Vagina (tissue), 2 donors: ENCODE measurements around the gene ASH1L. TPM values are rescaled to one million over a fixed set of nuclear protein-coding genes. Genes with fewer than 3 reads are reported as not detected.
A peak's percentile ranks its signal among the peaks of the same experiment; 100 is the strongest.
"Not testable (repeated sequence)": the region's sequence is repeated elsewhere in the genome, so short reads cannot be mapped to it uniquely, and the experiment has no call there.

Source experiments
- DNase-seq, 2 donors: peaks; one replicate each; pipeline ENCODE4 v3.0.0-alpha.2; 2017; ENCODE audit errors: extremely low spot score in 2 of 2
- H3K27ac ChIP-seq: fragments of 200-600 bp; sonication (generic); one replicate; pipeline ENCODE4 v1.5.1; 2019
- H3K27me3 ChIP-seq: fragments of 200-600 bp; sonication (generic); one replicate; pipeline ENCODE4 v1.5.1; 2019
- H3K36me3 ChIP-seq, 2 donors: fragments of 200-600 bp; sonication (generic); one replicate each; pipeline ENCODE4 v1.5.1; 2017 to 2019
- H3K4me1 ChIP-seq: fragments of 200-600 bp; sonication (generic); one replicate; pipeline ENCODE4 v1.5.1; 2019
- H3K4me3 ChIP-seq, 2 donors: fragments of 200-600 bp; sonication (generic); 1 replicate in 1 of 2; 2 replicates in 1 of 2; pipeline ENCODE4 v1.5.1; 2016 to 2019
- H3K9me3 ChIP-seq: fragments of 200-600 bp; sonication (generic); one replicate; pipeline ENCODE4 v1.5.1; 2019
- POLR2A ChIP-seq, 2 donors: fragments of 450-650 bp; IDR thresholded peaks; one replicate each; pipeline ENCODE4 v1.6.1; 2017; ENCODE audit warnings: antibody characterized with exemption in 2 of 2, mild to moderate bottlenecking in 2 of 2, moderate library complexity in 2 of 2
- POLR2AphosphoS5 ChIP-seq, 2 donors: sonication (generic); formaldehyde crosslinking; IDR thresholded peaks; one replicate each; pipeline ENCODE4 v1.9.0; 2017; ENCODE audit warnings: antibody characterized with exemption in 2 of 2, mild to moderate bottlenecking in 2 of 2, low read depth in 1 of 2; ENCODE audit not compliant: insufficient read depth in 1 of 2
- intact Hi-C: fragments of 100-400 bp; cut with DNase I; formaldehyde crosslinking; loops from one replicate; pipeline ENCODE4 v1.15.1; 2023
- total RNA-seq: library from RNA; depleted of rRNA; stranded (reverse); fragments of >200 nt; gene quantifications from one replicate; pipeline ENCODE4 v1.2.3, GENCODE V29; 2016
- TF ChIP-seq, protein P1 (sequence below), 3 experiments: fragments of 450-650 bp in 2 of 3; fragments of 200-600 bp in 1 of 3; sonication (generic) in 1 of 3; IDR thresholded peaks; one replicate each; pipeline ENCODE4 v1.5.1; 2017 to 2019; ENCODE audit warnings: antibody characterized with exemption in 3 of 3, mild to moderate bottlenecking in 2 of 3, moderate library complexity in 2 of 3

Gene ASH1L
- total RNA-seq, 1 donor from 2014 or later = 74.9 TPM

DNA sequence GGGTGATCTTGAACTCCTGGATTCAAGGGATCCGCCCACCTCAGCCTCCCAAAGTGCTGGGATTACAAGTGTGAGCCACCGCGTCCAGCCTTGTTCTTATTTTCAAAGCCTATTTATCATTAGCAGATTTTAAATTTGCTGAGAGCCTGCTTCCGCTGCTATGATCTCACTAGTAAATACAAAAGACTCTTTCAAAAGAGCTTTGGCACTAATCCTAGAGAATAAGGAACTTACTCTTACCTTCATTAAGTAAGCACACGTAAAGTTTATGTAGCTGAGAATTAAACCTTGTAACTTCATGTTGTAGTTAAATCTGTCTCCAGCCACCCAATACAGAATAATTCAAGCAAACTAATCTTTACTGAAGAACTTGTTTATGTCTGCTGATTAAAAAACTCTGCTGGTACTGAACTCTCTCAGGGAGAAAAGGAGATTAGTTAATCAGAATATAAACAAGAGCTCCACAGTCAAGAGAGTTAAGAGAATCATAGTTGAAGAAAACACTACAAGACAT lies 169.6 kb downstream of the ASH1L start:
- DNase-seq = no peak
- Histone ChIP-seq H3K4me3 (no peak overlapping the region), H3K27ac (no peak overlapping the region), H3K9me3 (no peaks in the 10 kb centered on the region), H3K27me3 (no peaks in the 10 kb centered on the region), H3K4me1 (no peaks in the 10 kb centered on the region), H3K36me3 (peaks cover 0 to 33% of the 10 kb centered on the region in 2 donors)
- intact Hi-C loops = no loop called here
- TF ChIP-seq POLR2AphosphoS5 (IDR thresholded peaks at IDR 0.05; ENCODE audit: insufficient read depth in 1 of 2, low read depth in 1 of 2) (peak in 1 of 2 donors; percentile 17), POLR2A (IDR thresholded peaks at IDR 0.05) (no peak)
- TF ChIP-seq, protein P1, sequence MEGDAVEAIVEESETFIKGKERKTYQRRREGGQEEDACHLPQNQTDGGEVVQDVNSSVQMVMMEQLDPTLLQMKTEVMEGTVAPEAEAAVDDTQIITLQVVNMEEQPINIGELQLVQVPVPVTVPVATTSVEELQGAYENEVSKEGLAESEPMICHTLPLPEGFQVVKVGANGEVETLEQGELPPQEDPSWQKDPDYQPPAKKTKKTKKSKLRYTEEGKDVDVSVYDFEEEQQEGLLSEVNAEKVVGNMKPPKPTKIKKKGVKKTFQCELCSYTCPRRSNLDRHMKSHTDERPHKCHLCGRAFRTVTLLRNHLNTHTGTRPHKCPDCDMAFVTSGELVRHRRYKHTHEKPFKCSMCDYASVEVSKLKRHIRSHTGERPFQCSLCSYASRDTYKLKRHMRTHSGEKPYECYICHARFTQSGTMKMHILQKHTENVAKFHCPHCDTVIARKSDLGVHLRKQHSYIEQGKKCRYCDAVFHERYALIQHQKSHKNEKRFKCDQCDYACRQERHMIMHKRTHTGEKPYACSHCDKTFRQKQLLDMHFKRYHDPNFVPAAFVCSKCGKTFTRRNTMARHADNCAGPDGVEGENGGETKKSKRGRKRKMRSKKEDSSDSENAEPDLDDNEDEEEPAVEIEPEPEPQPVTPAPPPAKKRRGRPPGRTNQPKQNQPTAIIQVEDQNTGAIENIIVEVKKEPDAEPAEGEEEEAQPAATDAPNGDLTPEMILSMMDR (IDR thresholded peaks at IDR 0.05) = no peak

DNA sequence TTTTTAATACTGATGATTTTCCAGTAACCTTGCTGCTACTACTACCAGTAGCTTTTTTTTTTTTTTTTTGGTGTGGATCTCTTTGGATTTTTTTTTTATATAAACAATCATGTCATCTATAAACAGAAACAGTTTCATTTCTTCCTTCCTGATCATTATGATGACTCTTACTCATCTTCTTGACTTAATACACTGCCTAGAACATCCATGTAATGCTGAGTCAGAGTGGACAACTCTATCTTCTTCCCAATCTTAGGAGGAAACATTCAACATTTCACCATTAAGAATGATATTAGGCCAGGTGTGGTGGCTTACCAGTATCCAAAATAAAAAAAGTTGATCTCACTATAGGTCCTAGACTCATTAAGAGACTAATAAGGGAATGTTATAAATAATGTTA lies 172.8 kb downstream of the ASH1L start:
- no peaks in the 10 kb centered on the region for H3K27me3 ChIP-seq
- intact Hi-C loops = no loop called here
- no peaks in the 10 kb centered on the region for H3K9me3 ChIP-seq
- no peaks in the 10 kb centered on the region for H3K4me1 ChIP-seq
- H3K4me3 ChIP-seq = no peak overlapping the region
- H3K27ac ChIP-seq = no peak overlapping the region
- no peak for DNase-seq
- TF ChIP-seq POLR2A (IDR thresholded peaks at IDR 0.05) = no peak
- TF ChIP-seq POLR2AphosphoS5 (IDR thresholded peaks at IDR 0.05; ENCODE audit: insufficient read depth in 1 of 2, low read depth in 1 of 2) = no peak
- TF ChIP-seq, protein P1 (IDR thresholded peaks at IDR 0.05) = no peak
- peaks cover 0 to 28% of the 10 kb centered on the region in 2 donors for H3K36me3 ChIP-seq

DNA sequence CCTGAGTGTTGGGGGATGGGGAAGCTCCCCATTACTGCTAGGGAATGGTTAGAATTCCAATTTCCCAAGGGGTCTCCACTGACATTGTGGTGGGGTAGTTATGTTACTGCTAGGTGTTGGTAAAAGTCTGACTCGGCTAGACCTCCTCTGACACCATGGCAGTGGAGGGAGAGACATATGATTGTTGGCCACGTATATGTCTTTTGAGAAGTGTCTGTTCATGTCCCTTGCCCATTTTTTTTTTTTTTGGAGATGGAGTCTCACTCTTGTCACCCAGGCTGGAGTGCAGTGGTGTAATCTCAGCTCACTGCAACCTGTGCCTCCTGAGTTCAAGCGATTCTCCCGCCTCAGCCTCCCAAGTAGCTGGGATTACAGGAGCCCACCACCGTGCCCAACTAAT lies 176.8 kb downstream of the ASH1L start:
- DNase-seq, H3K4me3 ChIP-seq, H3K4me1 ChIP-seq, H3K9me3 ChIP-seq, H3K36me3 ChIP-seq, H3K27ac ChIP-seq, intact Hi-C loops, H3K27me3 ChIP-seq: not testable (repeated sequence)

DNA sequence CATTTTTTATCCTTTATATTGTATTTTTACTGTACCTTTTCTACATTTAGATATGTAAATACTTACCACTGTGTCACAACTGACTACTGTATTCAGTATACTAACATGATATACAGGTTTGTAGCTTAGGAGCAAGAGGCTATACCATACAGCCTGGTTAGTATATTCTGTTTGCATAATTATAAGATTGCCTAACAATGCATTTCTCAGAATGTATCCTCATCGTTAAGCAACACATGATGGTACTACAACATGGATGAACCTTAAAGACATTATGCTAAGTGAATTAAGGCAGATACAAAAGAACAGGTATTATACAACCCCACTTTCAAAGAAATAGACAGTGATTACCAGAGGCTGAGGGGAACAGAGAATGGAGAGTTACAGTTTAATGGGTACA lies 179.2 kb downstream of the ASH1L start:
- intact Hi-C loops = no loop called here
- no peak for DNase-seq
- no peak overlapping the region for H3K4me3 ChIP-seq
- no peak overlapping the region for H3K27ac ChIP-seq
- H3K4me1 ChIP-seq = no peaks in the 10 kb centered on the region
- peaks cover 0 to 1% of the 10 kb centered on the region in 2 donors for H3K36me3 ChIP-seq
- no peak for TF ChIP-seq POLR2AphosphoS5 (IDR thresholded peaks at IDR 0.05; ENCODE audit: insufficient read depth in 1 of 2, low read depth in 1 of 2)
- TF ChIP-seq, protein P1 (IDR thresholded peaks at IDR 0.05) = no peak
- no peak for TF ChIP-seq POLR2A (IDR thresholded peaks at IDR 0.05)
- no peaks in the 10 kb centered on the region for H3K27me3 ChIP-seq
- no peaks in the 10 kb centered on the region for H3K9me3 ChIP-seq

DNA sequence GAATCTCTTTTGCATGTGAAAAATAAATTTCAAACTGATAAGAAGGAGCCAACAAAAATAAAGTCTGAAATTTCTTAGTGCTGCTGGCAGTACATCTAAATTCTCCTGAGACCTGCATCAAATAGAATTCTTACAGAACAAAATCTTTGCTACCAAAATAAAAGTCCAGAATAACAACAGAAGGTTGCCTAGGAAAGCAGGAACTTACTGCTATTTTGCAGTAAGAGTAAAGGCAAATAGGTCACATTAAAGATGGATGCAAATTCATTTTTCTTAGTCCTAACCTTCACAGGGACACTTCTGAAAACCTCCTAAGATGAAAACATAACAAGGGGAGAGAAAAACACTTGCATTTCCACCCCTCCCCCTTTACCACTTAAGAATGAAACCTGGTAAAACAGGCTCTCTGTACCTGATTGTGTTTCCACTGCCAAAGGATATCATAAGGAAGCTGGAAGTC lies 182.9 kb downstream of the ASH1L start:
- intact Hi-C loops = no loop called here
- no peak for DNase-seq
- Histone ChIP-seq H3K36me3 (peaks cover 0 to 39% of the 10 kb centered on the region in 2 donors), H3K27me3 (no peaks in the 10 kb centered on the region), H3K4me1 (no peaks in the 10 kb centered on the region), H3K27ac (no peak overlapping the region), H3K9me3 (no peaks in the 10 kb centered on the region), H3K4me3 (no peak overlapping the region)
- TF ChIP-seq POLR2AphosphoS5 (IDR thresholded peaks at IDR 0.05; ENCODE audit: insufficient read depth in 1 of 2, low read depth in 1 of 2) = peak in 1 of 2 donors; percentile 87
- TF ChIP-seq, protein P1 (IDR thresholded peaks at IDR 0.05) = no peak
